Measurements from ENCODE around the gene POP4.

GRCh38 chr19:29618434-29618833 is 12.4 kb downstream of the POP4 start:
- TF ChIP-seq, protein P1, sequence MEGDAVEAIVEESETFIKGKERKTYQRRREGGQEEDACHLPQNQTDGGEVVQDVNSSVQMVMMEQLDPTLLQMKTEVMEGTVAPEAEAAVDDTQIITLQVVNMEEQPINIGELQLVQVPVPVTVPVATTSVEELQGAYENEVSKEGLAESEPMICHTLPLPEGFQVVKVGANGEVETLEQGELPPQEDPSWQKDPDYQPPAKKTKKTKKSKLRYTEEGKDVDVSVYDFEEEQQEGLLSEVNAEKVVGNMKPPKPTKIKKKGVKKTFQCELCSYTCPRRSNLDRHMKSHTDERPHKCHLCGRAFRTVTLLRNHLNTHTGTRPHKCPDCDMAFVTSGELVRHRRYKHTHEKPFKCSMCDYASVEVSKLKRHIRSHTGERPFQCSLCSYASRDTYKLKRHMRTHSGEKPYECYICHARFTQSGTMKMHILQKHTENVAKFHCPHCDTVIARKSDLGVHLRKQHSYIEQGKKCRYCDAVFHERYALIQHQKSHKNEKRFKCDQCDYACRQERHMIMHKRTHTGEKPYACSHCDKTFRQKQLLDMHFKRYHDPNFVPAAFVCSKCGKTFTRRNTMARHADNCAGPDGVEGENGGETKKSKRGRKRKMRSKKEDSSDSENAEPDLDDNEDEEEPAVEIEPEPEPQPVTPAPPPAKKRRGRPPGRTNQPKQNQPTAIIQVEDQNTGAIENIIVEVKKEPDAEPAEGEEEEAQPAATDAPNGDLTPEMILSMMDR (IDR thresholded peaks at IDR 0.05) = no peak
- no peak for TF ChIP-seq POLR2A (IDR thresholded peaks at IDR 0.05)
